Measurements from ENCODE around the gene RND3.
A peak's percentile ranks its signal among the peaks of the same experiment; 100 is the strongest.

The RND3 gene

DNA sequence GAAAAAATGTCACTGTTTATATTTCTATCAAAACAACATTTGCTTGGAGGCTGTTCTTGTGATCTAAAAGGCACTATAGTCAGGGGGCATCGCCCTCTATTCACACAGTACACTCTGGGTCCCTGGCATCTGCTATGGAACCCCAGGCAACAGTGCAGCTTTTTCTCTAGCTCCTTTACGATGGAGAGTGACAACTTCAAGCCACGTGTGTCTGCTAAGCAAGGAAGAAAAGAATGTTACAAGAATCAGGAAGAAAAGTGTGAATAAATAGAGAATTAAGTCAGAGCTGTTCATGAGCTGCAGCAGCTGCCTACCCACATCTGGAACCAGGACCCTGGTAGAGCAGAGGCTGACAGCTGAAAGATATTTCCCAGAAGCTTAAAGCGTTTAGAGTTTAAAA, 11.2 kb downstream of the RND3 start:
- peaks cover 56 to 88% of the 10 kb centered on the region in 2 donors for H3K4me1 ChIP-seq (ENCODE audit: control insufficient read depth in 1 of 2, insufficient read depth in 2 of 2, low read length in 2 of 2)
- H3K36me3 ChIP-seq (ENCODE audit: control insufficient read depth in 1 of 2, insufficient read depth in 2 of 2, low read length in 2 of 2) = peaks cover 4 to 13% of the 10 kb centered on the region in 2 donors
- peak overlapping the region; percentile 62 for H3K27ac ChIP-seq (ENCODE audit: low read depth, low read length)
- H3K9ac ChIP-seq (ENCODE audit: low read depth in 1 of 2, low read length in 2 of 2) = peak overlapping the region in 1 of 2 donors; percentile 33
- H3K9me3 ChIP-seq (ENCODE audit: control insufficient read depth in 1 of 2, low read length in 2 of 2) = no peaks in the 10 kb centered on the region
- H3K27me3 ChIP-seq (ENCODE audit: control insufficient read depth in 1 of 2, insufficient read depth in 2 of 2, low read length in 2 of 2) = no peaks in the 10 kb centered on the region
- H3K4me3 ChIP-seq (ENCODE audit: low read depth in 1 of 2, low read length in 2 of 2) = peak overlapping the region in 1 of 2 donors; percentile 50

- no peaks in the 10 kb centered on the region for H3K27me3 ChIP-seq (ENCODE audit: control insufficient read depth in 1 of 2, insufficient read depth in 2 of 2, low read length in 2 of 2)
- no peaks in the 10 kb centered on the region for H3K9me3 ChIP-seq (ENCODE audit: control insufficient read depth in 1 of 2, low read length in 2 of 2)
- peaks cover 5 to 19% of the 10 kb centered on the region in 2 donors for H3K36me3 ChIP-seq (ENCODE audit: control insufficient read depth in 1 of 2, insufficient read depth in 2 of 2, low read length in 2 of 2)
- H3K4me1 ChIP-seq (ENCODE audit: control insufficient read depth in 1 of 2, insufficient read depth in 2 of 2, low read length in 2 of 2) = peaks cover 56 to 83% of the 10 kb centered on the region in 2 donors
- H3K4me3 ChIP-seq (ENCODE audit: low read depth in 1 of 2, low read length in 2 of 2) = peak overlapping the region; percentile 0 to 50
- peak overlapping the region; percentile 11 for H3K27ac ChIP-seq (ENCODE audit: low read depth, low read length)
- peak overlapping the region in 1 of 2 donors; percentile 33 for H3K9ac ChIP-seq (ENCODE audit: low read depth in 1 of 2, low read length in 2 of 2)
Observed at GRCh38 chr2:150475479-150476250, 11.8 kb downstream of the RND3 start.

- H3K4me3 ChIP-seq (ENCODE audit: low read depth in 1 of 2, low read length in 2 of 2) = no peak overlapping the region
- H3K36me3 ChIP-seq (ENCODE audit: control insufficient read depth in 1 of 2, insufficient read depth in 2 of 2, low read length in 2 of 2) = peaks cover 17 to 31% of the 10 kb centered on the region in 2 donors
- no peaks in the 10 kb centered on the region for H3K9me3 ChIP-seq (ENCODE audit: control insufficient read depth in 1 of 2, low read length in 2 of 2)
- H3K27me3 ChIP-seq (ENCODE audit: control insufficient read depth in 1 of 2, insufficient read depth in 2 of 2, low read length in 2 of 2) = no peaks in the 10 kb centered on the region
- H3K27ac ChIP-seq (ENCODE audit: low read depth, low read length) = no peak overlapping the region
- H3K9ac ChIP-seq (ENCODE audit: low read depth in 1 of 2, low read length in 2 of 2) = no peak overlapping the region
- peaks cover 54 to 73% of the 10 kb centered on the region in 2 donors for H3K4me1 ChIP-seq (ENCODE audit: control insufficient read depth in 1 of 2, insufficient read depth in 2 of 2, low read length in 2 of 2)
Observed at GRCh38 chr2:150474326-150475074, 13.0 kb downstream of the RND3 start.

- Histone ChIP-seq H3K27ac (ENCODE audit: low read depth, low read length) (peak overlapping the region; percentile 7), H3K27me3 (ENCODE audit: control insufficient read depth in 1 of 2, insufficient read depth in 2 of 2, low read length in 2 of 2) (no peaks in the 10 kb centered on the region), H3K4me3 (ENCODE audit: low read depth in 1 of 2, low read length in 2 of 2) (no peak overlapping the region), H3K36me3 (ENCODE audit: control insufficient read depth in 1 of 2, insufficient read depth in 2 of 2, low read length in 2 of 2) (peaks cover 22 to 38% of the 10 kb centered on the region in 2 donors), H3K4me1 (ENCODE audit: control insufficient read depth in 1 of 2, insufficient read depth in 2 of 2, low read length in 2 of 2) (peaks cover 48 to 67% of the 10 kb centered on the region in 2 donors), H3K9me3 (ENCODE audit: control insufficient read depth in 1 of 2, low read length in 2 of 2) (no peaks in the 10 kb centered on the region), H3K9ac (ENCODE audit: low read depth in 1 of 2, low read length in 2 of 2) (no peak overlapping the region)
Observed at GRCh38 chr2:150473767-150474166, 13.7 kb downstream of the RND3 start.

DNA sequence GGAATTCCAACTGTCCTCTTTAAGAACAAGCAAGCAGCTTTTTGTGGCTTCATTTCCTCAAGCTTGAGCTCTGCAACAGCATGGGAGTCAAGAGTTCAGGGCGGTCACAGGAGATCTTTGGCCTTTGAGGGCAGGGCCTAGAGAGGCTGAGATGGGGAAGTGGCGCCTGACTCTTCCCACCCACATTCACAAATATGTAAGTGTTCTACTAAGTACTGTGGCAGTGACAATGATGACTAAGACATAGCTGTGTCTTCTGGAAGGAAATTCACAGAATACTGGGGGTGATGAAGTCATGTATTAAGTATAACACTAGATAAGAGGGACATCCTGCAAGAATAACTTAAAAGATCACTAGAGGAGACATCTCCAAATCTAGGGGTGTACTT, 15.0 kb downstream of the RND3 start:
- Histone ChIP-seq H3K4me1 (ENCODE audit: control insufficient read depth in 1 of 2, insufficient read depth in 2 of 2, low read length in 2 of 2) (peaks cover 40 to 56% of the 10 kb centered on the region in 2 donors), H3K36me3 (ENCODE audit: control insufficient read depth in 1 of 2, insufficient read depth in 2 of 2, low read length in 2 of 2) (peaks cover 23 to 44% of the 10 kb centered on the region in 2 donors), H3K4me3 (ENCODE audit: low read depth in 1 of 2, low read length in 2 of 2) (peak overlapping the region in 1 of 2 donors; percentile 1), H3K9me3 (ENCODE audit: control insufficient read depth in 1 of 2, low read length in 2 of 2) (no peaks in the 10 kb centered on the region), H3K9ac (ENCODE audit: low read depth in 1 of 2, low read length in 2 of 2) (no peak overlapping the region), H3K27ac (ENCODE audit: low read depth, low read length) (peak overlapping the region; percentile 6), H3K27me3 (ENCODE audit: control insufficient read depth in 1 of 2, insufficient read depth in 2 of 2, low read length in 2 of 2) (no peaks in the 10 kb centered on the region)

- H3K27ac ChIP-seq (ENCODE audit: low read depth, low read length) = peak overlapping the region; percentile 6
- no peaks in the 10 kb centered on the region for H3K9me3 ChIP-seq (ENCODE audit: control insufficient read depth in 1 of 2, low read length in 2 of 2)
- no peak overlapping the region for H3K9ac ChIP-seq (ENCODE audit: low read depth in 1 of 2, low read length in 2 of 2)
- peaks cover 23 to 44% of the 10 kb centered on the region in 2 donors for H3K36me3 ChIP-seq (ENCODE audit: control insufficient read depth in 1 of 2, insufficient read depth in 2 of 2, low read length in 2 of 2)
- peaks cover 36 to 51% of the 10 kb centered on the region in 2 donors for H3K4me1 ChIP-seq (ENCODE audit: control insufficient read depth in 1 of 2, insufficient read depth in 2 of 2, low read length in 2 of 2)
- no peaks in the 10 kb centered on the region for H3K27me3 ChIP-seq (ENCODE audit: control insufficient read depth in 1 of 2, insufficient read depth in 2 of 2, low read length in 2 of 2)
- peak overlapping the region in 1 of 2 donors; percentile 1 for H3K4me3 ChIP-seq (ENCODE audit: low read depth in 1 of 2, low read length in 2 of 2)
Observed at GRCh38 chr2:150471813-150472510, 15.5 kb downstream of the RND3 start.

DNA sequence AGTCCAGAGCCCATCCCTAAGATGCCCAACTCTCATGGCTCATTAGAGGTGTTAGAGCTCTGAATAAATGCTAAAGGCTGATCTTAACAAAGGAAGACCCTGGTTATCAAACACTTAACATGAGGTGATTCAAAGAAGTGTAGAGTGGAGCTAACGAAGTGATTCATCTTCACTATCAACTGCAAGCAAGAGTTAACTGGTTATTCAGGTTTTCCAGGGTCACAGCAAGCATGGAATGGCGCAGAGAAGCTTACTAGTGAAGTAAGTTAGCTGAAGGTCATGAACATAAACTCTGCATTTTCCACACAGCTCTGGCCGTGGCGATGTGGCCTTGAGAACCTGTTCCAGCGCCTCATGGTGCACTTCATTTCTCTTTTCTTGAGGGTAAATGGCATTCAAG, 17.0 kb downstream of the RND3 start:
- Histone ChIP-seq H3K4me3 (ENCODE audit: low read depth in 1 of 2, low read length in 2 of 2) (no peak overlapping the region), H3K9me3 (ENCODE audit: control insufficient read depth in 1 of 2, low read length in 2 of 2) (no peaks in the 10 kb centered on the region), H3K27ac (ENCODE audit: low read depth, low read length) (no peak overlapping the region), H3K4me1 (ENCODE audit: control insufficient read depth in 1 of 2, insufficient read depth in 2 of 2, low read length in 2 of 2) (peaks cover 23 to 35% of the 10 kb centered on the region in 2 donors), H3K27me3 (ENCODE audit: control insufficient read depth in 1 of 2, insufficient read depth in 2 of 2, low read length in 2 of 2) (no peaks in the 10 kb centered on the region), H3K36me3 (ENCODE audit: control insufficient read depth in 1 of 2, insufficient read depth in 2 of 2, low read length in 2 of 2) (peaks cover 23 to 44% of the 10 kb centered on the region in 2 donors), H3K9ac (ENCODE audit: low read depth in 1 of 2, low read length in 2 of 2) (no peak overlapping the region)

GRCh38 chr2:150469706-150470274, 17.7 kb downstream of the RND3 start:
- Histone ChIP-seq H3K27me3 (ENCODE audit: control insufficient read depth in 1 of 2, insufficient read depth in 2 of 2, low read length in 2 of 2) (no peaks in the 10 kb centered on the region), H3K4me1 (ENCODE audit: control insufficient read depth in 1 of 2, insufficient read depth in 2 of 2, low read length in 2 of 2) (peaks cover 16 to 29% of the 10 kb centered on the region in 2 donors), H3K36me3 (ENCODE audit: control insufficient read depth in 1 of 2, insufficient read depth in 2 of 2, low read length in 2 of 2) (peaks cover 23 to 44% of the 10 kb centered on the region in 2 donors)

GRCh38 chr2:150468350-150468960, 19.0 kb downstream of the RND3 start:
- H3K4me1 ChIP-seq (ENCODE audit: control insufficient read depth in 1 of 2, insufficient read depth in 2 of 2, low read length in 2 of 2) = peaks cover 10 to 16% of the 10 kb centered on the region in 2 donors

More at GRCh38 chr2:150469706-150470274, 17.7 kb downstream of the RND3 start:
- Histone ChIP-seq H3K27ac (ENCODE audit: low read depth, low read length) (no peak overlapping the region), H3K4me3 (ENCODE audit: low read depth in 1 of 2, low read length in 2 of 2) (no peak overlapping the region), H3K9me3 (ENCODE audit: control insufficient read depth in 1 of 2, low read length in 2 of 2) (no peaks in the 10 kb centered on the region), H3K9ac (ENCODE audit: low read depth in 1 of 2, low read length in 2 of 2) (no peak overlapping the region)

More at GRCh38 chr2:150468350-150468960, 19.0 kb downstream of the RND3 start:
- H3K36me3 ChIP-seq (ENCODE audit: control insufficient read depth in 1 of 2, insufficient read depth in 2 of 2, low read length in 2 of 2) = peaks cover 19 to 36% of the 10 kb centered on the region in 2 donors
- no peaks in the 10 kb centered on the region for H3K27me3 ChIP-seq (ENCODE audit: control insufficient read depth in 1 of 2, insufficient read depth in 2 of 2, low read length in 2 of 2)
- H3K27ac ChIP-seq (ENCODE audit: low read depth, low read length) = no peak overlapping the region
- H3K9me3 ChIP-seq (ENCODE audit: control insufficient read depth in 1 of 2, low read length in 2 of 2) = no peaks in the 10 kb centered on the region
- H3K4me3 ChIP-seq (ENCODE audit: low read depth in 1 of 2, low read length in 2 of 2) = no peak overlapping the region
- no peak overlapping the region for H3K9ac ChIP-seq (ENCODE audit: low read depth in 1 of 2, low read length in 2 of 2)
